ENCODE data around the gene CD93.

CD93 gene

GRCh38 chr20:23078351-23079015 is 7.6 kb downstream of the CD93 start:
- TF ChIP-seq CTCF (conservative IDR thresholded peaks at IDR 0.05; ENCODE audit: low read depth, low read length) = no peak
- H3K4me3 ChIP-seq (ENCODE audit: low read length) = no peak overlapping the region
- no peak for DNase-seq (ENCODE audit: low read depth)

- no peak overlapping the region for H3K4me3 ChIP-seq (ENCODE audit: low read length)
- no peak for DNase-seq (ENCODE audit: low read depth)
- TF ChIP-seq CTCF (conservative IDR thresholded peaks at IDR 0.05; ENCODE audit: low read depth, low read length) = no peak
Observed at GRCh38 chr20:23077277-23077676, 8.8 kb downstream of the CD93 start.

GRCh38 chr20:23074052-23074451 is 12.1 kb downstream of the CD93 start:
- no peak for DNase-seq (ENCODE audit: low read depth)
- TF ChIP-seq CTCF (conservative IDR thresholded peaks at IDR 0.05; ENCODE audit: low read depth, low read length) = no peak
- H3K4me3 ChIP-seq (ENCODE audit: low read length) = no peak overlapping the region

GRCh38 chr20:23072892-23073586 is 13.1 kb downstream of the CD93 start:
- DNase-seq (ENCODE audit: low read depth) = no peak
- H3K4me3 ChIP-seq (ENCODE audit: low read length) = no peak overlapping the region
- no peak for TF ChIP-seq CTCF (conservative IDR thresholded peaks at IDR 0.05; ENCODE audit: low read depth, low read length)

GRCh38 chr20:23071996-23072395 is 14.1 kb downstream of the CD93 start:
- no peak for TF ChIP-seq CTCF (conservative IDR thresholded peaks at IDR 0.05; ENCODE audit: low read depth, low read length)
- no peak overlapping the region for H3K4me3 ChIP-seq (ENCODE audit: low read length)
- DNase-seq (ENCODE audit: low read depth) = no peak

- DNase-seq (ENCODE audit: low read depth) = no peak
- no peak for TF ChIP-seq CTCF (conservative IDR thresholded peaks at IDR 0.05; ENCODE audit: low read depth, low read length)
- H3K4me3 ChIP-seq (ENCODE audit: low read length) = no peak overlapping the region
Observed at GRCh38 chr20:23071398-23071797, 14.7 kb downstream of the CD93 start.

- H3K4me3 ChIP-seq (ENCODE audit: low read length) = no peak overlapping the region
- TF ChIP-seq CTCF (conservative IDR thresholded peaks at IDR 0.05; ENCODE audit: low read depth, low read length) = no peak
- no peak for DNase-seq (ENCODE audit: low read depth)
Observed at GRCh38 chr20:23069108-23069507, 17.0 kb downstream of the CD93 start.

All from retinal pigment epithelial cell (primary cell).